Skeletal muscle satellite cell (primary cell): ENCODE measurements around the gene DTX3.
"Not testable (repeated sequence)": the region's sequence is repeated elsewhere in the genome, so short reads cannot be mapped to it uniquely, and the experiment has no call there.

ENCODE experiments used
- H3K27me3 ChIP-seq: 2 replicates; pipeline ENCODE4 v1.7.0; 2013; ENCODE audit warnings: low read length; ENCODE audit not compliant: control insufficient read depth, insufficient read depth
- H3K36me3 ChIP-seq: 2 replicates; pipeline ENCODE4 v1.7.0; 2013; ENCODE audit warnings: mild to moderate bottlenecking, control low read depth, low read length; ENCODE audit not compliant: insufficient read depth
- H3K4me1 ChIP-seq: 2 replicates; pipeline ENCODE4 v1.7.0; 2013; ENCODE audit warnings: low read length; ENCODE audit not compliant: control insufficient read depth, insufficient read depth
- H3K4me2 ChIP-seq: 2 replicates; pipeline ENCODE4 v1.7.0; 2013; ENCODE audit warnings: mild to moderate bottlenecking, low read length
- H3K4me3 ChIP-seq: 2 replicates; pipeline ENCODE4 v1.7.0; 2013; ENCODE audit warnings: low read length
- H3K9ac ChIP-seq: 2 replicates; pipeline ENCODE4 v1.7.0; 2013; ENCODE audit warnings: mild to moderate bottlenecking, low read depth, low read length, moderate library complexity
- H3K9me3 ChIP-seq: replicated peaks from 2 replicates; pipeline ENCODE4 v1.7.0; 2013; ENCODE audit warnings: mild to moderate bottlenecking, control low read depth, low read length

DTX3 gene

DNA sequence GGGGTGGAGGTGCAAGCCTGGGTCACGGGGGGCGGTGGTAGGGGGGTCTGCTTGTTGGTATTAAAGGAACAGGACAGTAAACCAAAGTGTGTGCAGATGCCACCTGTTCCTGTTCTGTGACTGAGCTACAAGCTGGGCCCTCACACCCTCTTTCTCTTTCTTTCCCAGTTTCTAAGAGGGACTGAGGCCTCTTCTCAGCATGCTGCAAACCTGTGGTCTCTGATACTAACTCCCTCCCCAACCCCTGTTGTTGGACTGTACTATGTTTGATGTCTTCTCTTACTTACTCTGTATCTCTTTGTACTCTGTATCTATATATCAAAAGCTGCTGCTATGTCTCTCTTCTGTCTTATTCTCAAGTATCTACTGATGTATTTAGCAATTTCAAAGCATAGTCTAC is 20.6 kb upstream of the DTX3 start:
- Histone ChIP-seq H3K9me3 (no peaks in the 10 kb centered on the region), H3K4me2 (no peak overlapping the region), H3K4me1 (no peaks in the 10 kb centered on the region), H3K27me3 (peaks cover 56% of the 10 kb centered on the region), H3K4me3 (no peak overlapping the region), H3K9ac (no peak overlapping the region), H3K36me3 (no peaks in the 10 kb centered on the region)

- no peak overlapping the region for H3K4me3 ChIP-seq
- no peaks in the 10 kb centered on the region for H3K36me3 ChIP-seq
- H3K9ac ChIP-seq, result no peak overlapping the region
- peaks cover 56% of the 10 kb centered on the region for H3K27me3 ChIP-seq
- H3K4me2 ChIP-seq, result no peak overlapping the region
- H3K4me1 ChIP-seq, result no peaks in the 10 kb centered on the region
- no peaks in the 10 kb centered on the region for H3K9me3 ChIP-seq
Measured at GRCh38 chr12:57584690-57585089, 19.9 kb upstream of the DTX3 start.

DNA sequence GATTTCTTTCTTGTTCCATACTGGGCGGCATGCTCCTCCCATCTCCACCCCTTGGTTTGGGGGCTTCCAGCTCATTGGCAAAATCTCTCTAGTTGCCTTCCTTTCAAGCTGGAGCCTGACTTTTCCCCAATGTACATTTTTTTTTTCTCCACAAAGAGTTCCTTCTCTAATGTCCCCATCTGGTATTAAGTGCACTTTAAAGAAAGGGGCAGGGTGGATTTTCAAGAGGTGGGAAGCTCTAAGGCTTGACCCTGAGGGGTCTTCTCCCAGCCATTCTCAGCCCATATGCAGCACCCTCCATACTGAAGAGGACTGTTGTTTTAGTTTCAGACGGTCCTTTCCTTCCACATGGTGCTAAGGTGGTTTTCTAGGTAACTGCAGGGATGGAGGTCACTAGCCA is 19.5 kb upstream of the DTX3 start:
- peaks cover 56% of the 10 kb centered on the region for H3K27me3 ChIP-seq
- no peak overlapping the region for H3K4me3 ChIP-seq
- H3K9ac ChIP-seq, result no peak overlapping the region
- H3K4me2 ChIP-seq, result no peak overlapping the region
- H3K9me3 ChIP-seq, result no peaks in the 10 kb centered on the region
- no peaks in the 10 kb centered on the region for H3K4me1 ChIP-seq
- no peaks in the 10 kb centered on the region for H3K36me3 ChIP-seq

- Histone ChIP-seq H3K4me1 (peaks cover 7% of the 10 kb centered on the region), H3K9ac (no peak overlapping the region), H3K9me3 (no peaks in the 10 kb centered on the region), H3K4me3 (no peak overlapping the region), H3K27me3 (peaks cover 53% of the 10 kb centered on the region), H3K36me3 (no peaks in the 10 kb centered on the region), H3K4me2 (no peak overlapping the region)
Measured at GRCh38 chr12:57586128-57586527, 18.5 kb upstream of the DTX3 start.

DNA sequence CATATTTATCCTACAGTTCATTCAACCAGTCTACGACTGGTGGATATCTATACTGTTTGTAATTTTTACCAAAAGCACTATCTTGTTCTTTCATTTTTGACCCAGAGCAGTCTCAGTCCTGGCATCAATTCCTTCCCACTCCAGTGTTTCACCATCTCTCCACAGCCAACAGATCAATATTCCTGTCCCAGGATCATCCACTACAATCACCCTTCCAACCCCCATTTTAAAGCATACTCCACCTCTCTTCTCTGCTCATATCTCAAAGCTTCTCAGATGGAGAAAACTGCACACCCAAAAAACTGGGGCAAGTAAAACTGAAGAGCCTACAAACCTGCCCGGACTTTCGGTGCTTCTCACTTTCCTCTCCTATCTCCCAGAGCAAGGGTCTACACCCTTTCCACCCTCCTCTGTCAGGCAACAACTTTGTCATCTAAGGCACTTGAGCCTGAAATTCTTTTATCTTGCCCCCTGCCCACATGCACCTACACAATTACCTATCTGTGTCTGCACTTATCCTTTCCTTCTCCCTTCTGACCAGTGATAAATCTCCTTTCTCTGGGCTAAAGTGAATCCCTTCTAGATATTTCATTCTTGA is 17.7 kb upstream of the DTX3 start:
- no peaks in the 10 kb centered on the region for H3K36me3 ChIP-seq
- H3K27me3 ChIP-seq, result peaks cover 53% of the 10 kb centered on the region
- peaks cover 10% of the 10 kb centered on the region for H3K4me1 ChIP-seq
- no peak overlapping the region for H3K4me3 ChIP-seq
- no peak overlapping the region for H3K4me2 ChIP-seq
- H3K9ac ChIP-seq, result no peak overlapping the region
- H3K9me3 ChIP-seq, result no peaks in the 10 kb centered on the region

- H3K27me3 ChIP-seq, result peaks cover 41% of the 10 kb centered on the region
Measured at GRCh38 chr12:57588951-57589610, 15.5 kb upstream of the DTX3 start.

GRCh38 chr12:57590479-57590863 is 14.2 kb upstream of the DTX3 start:
- Histone ChIP-seq H3K9me3 (no peaks in the 10 kb centered on the region), H3K4me2 (peak overlapping the region; percentile 87), H3K27me3 (peaks cover 27% of the 10 kb centered on the region), H3K4me1 (peaks cover 13% of the 10 kb centered on the region), H3K9ac (peak overlapping the region; percentile 78), H3K4me3 (peak overlapping the region; percentile 79), H3K36me3 (no peaks in the 10 kb centered on the region)

More at GRCh38 chr12:57588951-57589610, 15.5 kb upstream of the DTX3 start:
- not testable (repeated sequence) for H3K4me2 ChIP-seq, H3K4me3 ChIP-seq, H3K9ac ChIP-seq, H3K36me3 ChIP-seq, H3K9me3 ChIP-seq
- H3K4me1 ChIP-seq, result peaks cover 13% of the 10 kb centered on the region

- peak within 1 kb of the TSS; percentile 79 for H3K4me3 ChIP-seq
- H3K4me2 ChIP-seq, result peak within 1 kb of the TSS; percentile 87
- no peaks in the 10 kb centered on the region for H3K9me3 ChIP-seq
- H3K9ac ChIP-seq, result peak within 1 kb of the TSS; percentile 78
- H3K36me3 ChIP-seq, result no peaks in the 10 kb centered on the region
- H3K4me1 ChIP-seq, result peaks cover 13% of the 10 kb centered on the region
- peaks cover 22% of the 10 kb centered on the region for H3K27me3 ChIP-seq
Measured at GRCh38 chr12:57590864-57591781, 13.5 kb upstream of the DTX3 start, which contains the start of gene PIP4K2C. TSS of gene PIP4K2C (plus strand) at chr12:57591192. CDS start at chr12:57591290, 98 bp downstream.

DNA sequence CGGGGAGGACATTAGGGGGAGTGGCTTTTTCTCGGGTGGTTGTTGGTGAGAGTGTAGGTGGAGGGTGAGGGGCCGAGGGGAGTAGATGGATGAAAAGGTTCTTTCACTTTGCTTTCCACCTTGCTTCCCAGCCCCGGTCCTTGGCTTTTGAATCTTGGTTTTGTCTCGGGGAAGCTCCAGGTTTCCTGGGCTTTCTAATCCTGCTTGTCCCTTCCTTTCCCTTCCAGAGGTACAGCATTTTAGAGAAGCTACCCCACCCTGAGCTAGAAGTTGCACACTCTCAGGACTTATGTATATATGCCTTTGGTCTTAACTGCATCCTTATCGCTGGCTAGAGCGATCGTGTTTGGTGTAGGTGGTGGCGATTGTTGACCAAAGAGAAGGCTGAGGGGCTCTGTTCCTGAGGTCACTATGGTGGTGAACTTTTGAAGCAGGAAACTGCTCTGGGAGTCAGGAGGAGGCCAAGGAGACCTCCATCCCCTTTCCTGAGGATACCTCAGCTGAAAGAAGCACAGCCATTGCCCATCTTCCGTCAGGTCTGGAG is 12.8 kb upstream of the DTX3 start:
- H3K4me2 ChIP-seq, result peak overlapping the region; percentile 87
- H3K36me3 ChIP-seq, result no peaks in the 10 kb centered on the region
- H3K4me3 ChIP-seq, result peak overlapping the region; percentile 79
- H3K9me3 ChIP-seq, result no peaks in the 10 kb centered on the region
- peaks cover 14% of the 10 kb centered on the region for H3K27me3 ChIP-seq
- peaks cover 13% of the 10 kb centered on the region for H3K4me1 ChIP-seq
- peak overlapping the region; percentile 78 for H3K9ac ChIP-seq

GRCh38 chr12:57592551-57593165 is 12.0 kb upstream of the DTX3 start:
- H3K9ac ChIP-seq, result no peak overlapping the region
- peaks cover 8% of the 10 kb centered on the region for H3K27me3 ChIP-seq
- no peaks in the 10 kb centered on the region for H3K36me3 ChIP-seq
- peak overlapping the region; percentile 87 for H3K4me2 ChIP-seq
- no peaks in the 10 kb centered on the region for H3K9me3 ChIP-seq
- H3K4me1 ChIP-seq, result peaks cover 13% of the 10 kb centered on the region
- no peak overlapping the region for H3K4me3 ChIP-seq

- Histone ChIP-seq H3K4me3 (no peak overlapping the region), H3K9ac (no peak overlapping the region), H3K4me1 (peaks cover 13% of the 10 kb centered on the region), H3K4me2 (no peak overlapping the region), H3K9me3 (no peaks in the 10 kb centered on the region), H3K36me3 (no peaks in the 10 kb centered on the region), H3K27me3 (peaks cover 2% of the 10 kb centered on the region)
Measured at GRCh38 chr12:57593187-57593586, 11.4 kb upstream of the DTX3 start.
